ENCODE data around the gene RNF207.
A peak's percentile ranks its signal among the peaks of the same experiment; 100 is the strongest.

RNF207 gene

GRCh38 chr1:6174621-6175410 lies 31.1 kb upstream of the RNF207 start:
- no peak for DNase-seq (ENCODE audit: low read depth in 2 of 2)

GRCh38 chr1:6175411-6175828 lies 30.5 kb upstream of the RNF207 start:
- DNase-seq (ENCODE audit: low read depth in 2 of 2), result no peak

GRCh38 chr1:6176779-6177178 lies 29.1 kb upstream of the RNF207 start:
- no peak for DNase-seq (ENCODE audit: low read depth in 2 of 2)

- no peak for DNase-seq (ENCODE audit: low read depth in 2 of 2)
Observed at GRCh38 chr1:6177681-6178380, 28.1 kb upstream of the RNF207 start.

GRCh38 chr1:6178751-6179563 lies 27.0 kb upstream of the RNF207 start:
- DNase-seq (ENCODE audit: low read depth in 2 of 2), result no peak

GRCh38 chr1:6179564-6180175 lies 26.2 kb upstream of the RNF207 start:
- no peak for DNase-seq (ENCODE audit: low read depth in 2 of 2)

- no peak for DNase-seq (ENCODE audit: low read depth in 2 of 2)
Observed at GRCh38 chr1:6180268-6180706, 25.6 kb upstream of the RNF207 start, which contains the start of gene CHD5. TSS of gene CHD5 (minus strand) at chr1:6180321. CDS start at chr1:6180023, 298 bp downstream.

- DNase-seq (ENCODE audit: low read depth in 2 of 2), result no peak
Observed at GRCh38 chr1:6180707-6181311, 25.1 kb upstream of the RNF207 start.

- no peak for DNase-seq (ENCODE audit: low read depth in 2 of 2)
Observed at GRCh38 chr1:6181347-6181770, 24.6 kb upstream of the RNF207 start.

GRCh38 chr1:6183520-6183989 lies 22.4 kb upstream of the RNF207 start:
- DNase-seq (ENCODE audit: low read depth in 2 of 2), result no peak

- no peak for DNase-seq (ENCODE audit: low read depth in 2 of 2)
Observed at GRCh38 chr1:6184083-6184783, 21.7 kb upstream of the RNF207 start.

GRCh38 chr1:6185151-6185550 lies 20.8 kb upstream of the RNF207 start:
- DNase-seq (ENCODE audit: low read depth in 2 of 2), result no peak

GRCh38 chr1:6185635-6186382 lies 20.1 kb upstream of the RNF207 start:
- DNase-seq (ENCODE audit: low read depth in 2 of 2), result no peak

GRCh38 chr1:6188466-6188865 lies 17.5 kb upstream of the RNF207 start:
- no peak for DNase-seq (ENCODE audit: low read depth in 2 of 2)

GRCh38 chr1:6191968-6192367 lies 14.0 kb upstream of the RNF207 start:
- no peak for DNase-seq (ENCODE audit: low read depth in 2 of 2)

- no peak for DNase-seq (ENCODE audit: low read depth in 2 of 2)
Observed at GRCh38 chr1:6197746-6198427, 8.0 kb upstream of the RNF207 start.

GRCh38 chr1:6198646-6199297 lies 7.1 kb upstream of the RNF207 start:
- no peak for DNase-seq (ENCODE audit: low read depth in 2 of 2)

GRCh38 chr1:6199298-6200187 lies 6.4 kb upstream of the RNF207 start, which contains the start of gene RPL22:
TSS of gene RPL22 (minus strand) at chr1:6199595. CDS start at chr1:6199573, 22 bp downstream.
- peak; percentile 93 to 94 for DNase-seq (ENCODE audit: low read depth in 2 of 2)

Measured in stimulated activated CD8-positive, alpha-beta memory T cell treated with anti-CD3 and anti-CD28 coated beads, Interleukin-7, amount 100 ng/mL, for 1 hour (primary cell).